ENCODE results near the gene GKN2. TPM values are rescaled to one million over a fixed set of nuclear protein-coding genes. Genes with fewer than 3 reads are reported as not detected.

The GKN2 gene
- total RNA-seq, 1 experiment from 2014 or later, result not detected

- Histone ChIP-seq H2AK5ac (ENCODE audit: insufficient read length, low read length) (no peak overlapping the region), H3K79me2 (ENCODE audit: insufficient read depth, low read length) (no peaks in the 10 kb centered on the region), H3K14ac (ENCODE audit: insufficient read depth, low read length) (no peak overlapping the region), H2BK15ac (ENCODE audit: low read depth, low read length) (no peak overlapping the region), H4K8ac (replicated peaks; ENCODE audit: insufficient read length, low read depth, low read length) (no peak overlapping the region), H2BK12ac (ENCODE audit: insufficient read length, low read depth, low read length) (no peak overlapping the region), H3K4me1 (ENCODE audit: insufficient read depth, low read length) (no peaks in the 10 kb centered on the region), H2BK120ac (ENCODE audit: low read depth, low read length, poor library complexity, severe bottlenecking) (no peak overlapping the region), H2AFZ (ENCODE audit: low read length) (no peak overlapping the region), H3K9me3 (ENCODE audit: control insufficient read depth, low read depth, low read length) (no peaks in the 10 kb centered on the region), H4K5ac (ENCODE audit: insufficient read length, low read depth, low read length) (no peak overlapping the region), H3K56ac (ENCODE audit: insufficient read length, low read depth, low read length) (no peak overlapping the region), H3K23ac (ENCODE audit: insufficient read length, low read depth, low read length) (no peak overlapping the region), H3K4me2 (ENCODE audit: insufficient read depth, insufficient read length, low read length) (no peak overlapping the region), H3K79me1 (ENCODE audit: insufficient read depth, low read depth, low read length, poor library complexity, severe bottlenecking) (no peaks in the 10 kb centered on the region), H3T11ph (ENCODE audit: low read length) (no peak overlapping the region), H2BK20ac (ENCODE audit: low read depth, low read length, poor library complexity, severe bottlenecking) (no peak overlapping the region), H4K20me1 (ENCODE audit: control insufficient read depth, insufficient read depth, insufficient read length) (no peaks in the 10 kb centered on the region), H3K27ac (ENCODE audit: insufficient read length, low read depth, low read length) (no peak overlapping the region), H3K9ac (ENCODE audit: extremely low read depth, insufficient read length, low read length) (no peak overlapping the region), H4K91ac (ENCODE audit: insufficient read length, low read depth, low read length) (no peak overlapping the region), H3K18ac (ENCODE audit: insufficient read length, low read depth, low read length) (no peak overlapping the region), H3K23me2 (ENCODE audit: insufficient read length, low read depth, low read length, poor library complexity, severe bottlenecking) (no peaks in the 10 kb centered on the region), H3K4ac (ENCODE audit: low read depth, low read length) (no peak overlapping the region), H3K27me3 (ENCODE audit: insufficient read depth, low read length) (no peaks in the 10 kb centered on the region), H2BK5ac (ENCODE audit: insufficient read length, low read length) (no peak overlapping the region)
- DNase-seq, result no peak
- Mint-ChIP-seq H3K27me3 (ENCODE audit: low read depth) (peaks cover 2% of the 10 kb centered on the region), H3K27ac (peak overlapping the region in 1 of 3 experiments; percentile 66; a peak in 1 of 7 replicates), H3K4me1 (no peaks in the 10 kb centered on the region), H3K9me3 (no peaks in the 10 kb centered on the region), H3K4me3 (no peak overlapping the region), H3K36me3 (ENCODE audit: insufficient read depth in 1 of 3, low read depth in 3 of 3) (no peaks in the 10 kb centered on the region)
- TF ChIP-seq, protein P1, sequence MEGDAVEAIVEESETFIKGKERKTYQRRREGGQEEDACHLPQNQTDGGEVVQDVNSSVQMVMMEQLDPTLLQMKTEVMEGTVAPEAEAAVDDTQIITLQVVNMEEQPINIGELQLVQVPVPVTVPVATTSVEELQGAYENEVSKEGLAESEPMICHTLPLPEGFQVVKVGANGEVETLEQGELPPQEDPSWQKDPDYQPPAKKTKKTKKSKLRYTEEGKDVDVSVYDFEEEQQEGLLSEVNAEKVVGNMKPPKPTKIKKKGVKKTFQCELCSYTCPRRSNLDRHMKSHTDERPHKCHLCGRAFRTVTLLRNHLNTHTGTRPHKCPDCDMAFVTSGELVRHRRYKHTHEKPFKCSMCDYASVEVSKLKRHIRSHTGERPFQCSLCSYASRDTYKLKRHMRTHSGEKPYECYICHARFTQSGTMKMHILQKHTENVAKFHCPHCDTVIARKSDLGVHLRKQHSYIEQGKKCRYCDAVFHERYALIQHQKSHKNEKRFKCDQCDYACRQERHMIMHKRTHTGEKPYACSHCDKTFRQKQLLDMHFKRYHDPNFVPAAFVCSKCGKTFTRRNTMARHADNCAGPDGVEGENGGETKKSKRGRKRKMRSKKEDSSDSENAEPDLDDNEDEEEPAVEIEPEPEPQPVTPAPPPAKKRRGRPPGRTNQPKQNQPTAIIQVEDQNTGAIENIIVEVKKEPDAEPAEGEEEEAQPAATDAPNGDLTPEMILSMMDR (conservative IDR thresholded peaks at IDR 0.05), result no peak
- WGBS (ENCODE audit: extremely low coverage, insufficient read length, low lambda C conversion rate), result no CpG with 5 or more reads among the region's 5 CpGs
Observed at GRCh38 chr2:68971591-68972231, 19.0 kb upstream of the GKN2 start.

All from H9 (cell line).